Measurements from ENCODE around the gene D2HGDH. TPM values are rescaled to one million over a fixed set of nuclear protein-coding genes. Genes with fewer than 3 reads are reported as not detected.

The D2HGDH gene
- total RNA-seq = 10.7 and 15.9 TPM in 2 replicates

DNA sequence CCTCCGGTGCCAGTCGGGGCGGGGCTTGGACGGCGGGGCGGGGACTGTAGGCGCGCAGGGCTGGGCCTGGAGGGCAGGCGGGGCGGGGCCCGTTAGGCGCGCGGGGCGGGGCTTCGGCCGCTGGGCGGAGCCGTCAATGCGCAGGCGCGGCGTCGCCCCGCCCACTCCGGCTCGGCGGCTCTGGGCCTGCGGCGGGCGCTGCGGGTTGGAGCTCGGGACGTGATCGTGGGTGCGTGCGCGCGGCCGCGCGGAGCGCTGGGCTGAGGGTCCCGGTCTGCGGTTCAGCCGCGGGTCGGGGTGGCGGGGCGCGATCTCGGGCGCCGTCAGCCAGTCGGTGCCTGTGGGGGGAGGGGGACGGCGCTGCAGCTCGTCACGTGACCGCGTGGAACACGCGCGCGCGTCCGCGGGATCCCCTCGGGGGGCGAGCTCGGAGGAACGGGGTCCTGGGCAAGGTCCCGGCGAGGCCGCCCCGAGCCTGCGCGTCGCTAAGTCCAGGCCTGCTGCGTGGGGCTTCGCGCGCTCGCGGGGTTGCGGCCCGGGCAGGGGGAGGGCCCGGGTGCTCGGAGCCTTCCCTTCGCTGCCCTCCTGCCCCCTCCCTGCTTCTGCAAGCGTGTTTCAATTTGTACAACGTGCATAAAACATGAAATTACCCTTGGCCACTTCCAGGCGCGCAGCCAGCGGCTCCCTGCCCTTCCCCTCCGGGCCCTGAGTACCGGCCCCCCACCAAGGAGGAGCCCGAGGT is at the start of gene D2HGDH:
TSS of gene D2HGDH (plus strand) at position 164 of the 742 bp plus-strand sequence. CDS start 595 bp downstream, outside the sequence.

DNA sequence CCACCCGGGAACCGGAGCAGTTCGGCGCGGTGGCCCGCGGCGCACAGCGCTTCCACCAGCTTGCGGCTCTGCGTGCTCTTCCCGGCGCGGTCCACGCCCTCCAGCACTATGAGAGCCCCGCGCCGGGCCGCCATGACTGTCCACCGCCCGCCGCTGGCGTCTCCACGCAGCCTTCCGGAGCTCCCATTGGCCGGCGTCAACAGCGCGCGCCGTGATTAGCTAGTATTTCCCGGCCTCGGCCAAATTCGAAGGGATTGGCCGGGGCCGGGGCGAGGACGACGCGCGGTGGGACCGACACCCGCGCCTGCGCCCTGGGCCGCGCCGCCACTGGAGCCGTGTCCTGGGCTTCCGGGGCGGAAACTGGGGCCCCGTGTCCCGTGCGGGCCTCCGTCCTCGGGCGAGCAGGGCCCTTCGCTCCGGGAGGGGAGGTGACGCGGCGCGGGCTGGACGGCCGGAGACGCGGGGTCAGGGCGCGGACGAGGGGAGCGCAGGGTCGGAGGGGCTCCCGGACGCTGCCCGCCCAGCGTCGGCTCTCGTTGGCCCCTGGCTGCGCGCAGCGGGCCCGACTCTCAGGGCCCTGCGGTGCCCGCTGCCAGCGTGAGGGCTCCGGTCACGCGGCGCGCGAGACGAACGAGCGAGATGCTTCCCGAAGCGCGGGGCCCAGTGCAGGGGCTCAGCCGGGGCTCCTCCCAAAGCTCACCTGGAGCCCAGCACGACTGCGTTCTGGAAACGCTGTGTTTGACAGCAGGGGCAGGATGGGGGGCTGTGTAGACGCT is 47.6 kb upstream of the D2HGDH start, which contains the start of gene DTYMK:
TSS of gene DTYMK (minus strand) at position 166 of the 776 bp plus-strand sequence. CDS start at position 134, 32 bp downstream.

DNA sequence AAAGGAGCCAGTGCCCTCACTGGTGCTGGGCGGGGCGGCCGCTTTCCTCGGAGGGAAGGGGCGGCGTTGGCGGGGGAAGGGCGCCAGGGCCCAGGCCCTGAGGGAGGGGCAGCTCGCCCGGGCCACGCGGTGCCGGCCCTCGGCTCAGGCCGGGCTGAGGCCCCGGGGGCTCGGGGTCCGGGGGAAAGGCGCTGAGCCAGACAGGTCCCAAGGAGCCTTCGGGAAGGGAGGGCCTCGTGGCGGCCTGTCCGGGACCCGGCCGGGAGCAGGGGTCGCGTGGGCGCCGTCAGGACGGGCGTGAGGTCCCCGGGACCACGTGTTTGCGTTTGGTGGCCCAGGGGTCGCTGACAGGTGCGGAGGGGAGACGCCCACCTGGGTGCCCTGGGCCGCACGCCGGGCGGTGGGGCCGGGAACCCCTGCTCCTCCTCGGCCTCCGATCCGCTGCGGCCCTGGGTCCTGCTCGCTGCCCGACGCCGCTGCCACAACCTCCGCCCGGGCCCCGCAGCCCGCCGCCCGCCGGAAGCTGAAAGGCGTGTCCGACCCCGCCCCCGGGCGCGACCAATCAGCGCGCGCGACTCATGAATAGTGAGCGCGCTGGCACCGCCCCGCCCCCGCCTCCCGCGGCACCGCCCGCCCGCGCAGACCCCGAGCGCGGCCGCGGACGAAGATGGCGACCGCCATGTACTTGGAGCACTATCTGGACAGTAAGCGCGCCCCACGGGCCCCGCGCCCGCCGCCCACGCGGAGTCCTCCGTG is 32.9 kb upstream of the D2HGDH start, which contains the start of gene ING5:
TSS of gene ING5 (plus strand) at position 641 of the 756 bp plus-strand sequence. CDS start at position 668, 27 bp downstream.

DNA sequence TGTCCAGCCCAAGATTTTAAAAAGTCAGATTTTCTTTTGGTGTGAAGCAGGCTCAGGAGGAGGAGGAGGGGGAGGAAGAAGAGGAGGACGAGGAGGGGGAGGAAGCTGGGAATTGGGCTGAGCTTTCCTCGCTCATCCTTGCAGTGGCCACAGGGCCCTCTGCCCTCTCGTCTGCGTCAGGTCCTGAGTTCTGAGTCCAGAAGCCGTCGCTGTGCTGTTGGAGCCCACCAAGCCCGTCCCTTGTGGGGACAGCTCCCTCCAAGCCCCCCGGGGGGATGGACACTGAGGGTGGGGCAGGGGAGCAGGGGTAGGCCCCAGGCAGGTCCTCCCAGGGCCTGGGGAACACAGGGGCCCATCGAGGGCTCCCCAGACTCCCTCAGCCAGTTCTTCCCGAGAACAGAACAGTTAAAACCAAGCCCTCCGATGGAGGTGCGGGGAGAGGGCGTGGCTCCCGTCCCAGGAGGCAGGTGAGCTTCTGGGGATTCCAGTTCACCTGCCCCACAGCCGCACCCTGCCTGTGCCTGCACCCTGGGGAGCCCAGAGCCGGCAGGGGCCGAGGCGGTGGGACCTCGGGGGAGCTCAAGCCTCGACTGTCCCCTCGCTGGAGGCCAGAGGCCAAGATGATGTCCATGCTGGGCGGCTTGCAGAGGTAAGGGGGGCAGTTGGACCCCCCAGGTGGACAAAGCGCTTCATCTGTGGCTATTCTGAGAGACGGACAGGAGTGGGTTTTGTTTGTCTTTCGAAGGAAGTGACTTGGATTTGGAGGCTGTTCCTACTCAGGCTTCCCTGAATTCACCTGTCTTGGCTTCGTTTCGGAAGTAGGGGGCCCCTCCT is 42.1 kb downstream of the D2HGDH start, which contains the start of gene GAL3ST2:
TSS of gene GAL3ST2 (plus strand) at position 487 of the 834 bp plus-strand sequence. CDS start at position 621, 134 bp downstream.

DNA sequence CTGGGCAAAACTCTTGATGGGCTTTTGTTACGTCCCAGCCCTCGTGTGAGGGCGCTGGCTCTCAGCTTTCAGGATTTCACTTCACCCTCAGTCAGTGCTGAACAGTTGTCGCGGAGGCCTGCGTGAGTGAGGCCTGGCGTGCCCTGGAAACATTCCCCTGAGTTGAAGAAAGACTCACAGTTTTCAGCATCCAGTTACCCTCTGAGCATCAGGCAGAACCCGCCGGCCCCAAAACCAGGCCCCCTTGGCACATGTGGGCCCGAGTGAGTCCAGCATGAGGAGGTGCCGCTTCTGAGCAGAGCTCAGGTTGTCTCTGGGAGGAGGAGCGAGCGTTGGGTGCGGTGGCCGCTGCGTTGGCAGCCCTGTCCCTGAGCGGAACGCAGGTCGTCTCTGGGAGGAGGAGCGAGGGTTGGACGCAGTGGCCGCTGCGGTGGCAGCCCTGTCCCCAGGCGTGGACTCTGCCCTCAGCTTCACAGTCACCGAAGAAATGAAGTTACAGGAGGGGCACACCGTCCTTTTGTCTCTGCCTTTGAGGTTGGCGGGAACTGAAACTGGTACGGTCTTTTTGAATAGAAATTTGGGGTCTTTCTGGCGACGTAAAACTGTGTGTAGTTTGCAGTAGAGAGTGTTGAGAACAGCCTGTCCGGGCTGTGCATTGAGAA is 74.4 kb downstream of the D2HGDH start, which contains the start of gene NEU4:
TSS of gene NEU4 (plus strand) at position 473 of the 662 bp plus-strand sequence. CDS start 5,292 bp downstream, outside the sequence.

Other genes with a start within 250 kb of the D2HGDH start
- gene STK25, start 226.0 kb upstream of the D2HGDH start, total RNA-seq = 359 and 519 TPM in 2 replicates
- 34.8 and 102 TPM in 2 replicates for gene BOK, start 175.9 kb upstream of the D2HGDH start, total RNA-seq
- 31.9 and 36.4 TPM in 2 replicates for gene THAP4, start 97.5 kb upstream of the D2HGDH start, total RNA-seq
- gene ATG4B, start 96.9 kb upstream of the D2HGDH start, total RNA-seq = 30.8 and 121 TPM in 2 replicates
- 22.0 and 42.3 TPM in 2 replicates for gene DTYMK, start 47.8 kb upstream of the D2HGDH start, total RNA-seq
- 16.4 and 28.6 TPM in 2 replicates for gene ING5, start 32.6 kb upstream of the D2HGDH start, total RNA-seq
- gene GAL3ST2, start 42.2 kb downstream of the D2HGDH start, total RNA-seq = not detected in 2 replicates
- not detected in 2 replicates for gene NEU4, start 74.6 kb downstream of the D2HGDH start, total RNA-seq
- gene PDCD1, start 124.3 kb downstream of the D2HGDH start, total RNA-seq = not detected in 2 replicates
- not detected in 2 replicates for gene RTP5, start 135.1 kb downstream of the D2HGDH start, total RNA-seq